HT-29 (cell line): Measurements from ENCODE around the gene RSPH6A. TPM values are rescaled to one million over a fixed set of nuclear protein-coding genes. Genes with fewer than 3 reads are reported as not detected.

ENCODE experiments used
- DNase-seq: peaks from one replicate; pipeline ENCODE4 v3.0.0-alpha.2; 2015; ENCODE audit warnings: low spot score
- total RNA-seq: library from RNA; depleted of rRNA; stranded (reverse); fragments of >200 nt; shearing (Covaris generic); gene quantifications from 2 replicates; pipeline ENCODE4 v1.2.3, GENCODE V29; 2014

The RSPH6A gene
- total RNA-seq, 1 experiment from 2014 or later = not detected

GRCh38 chr19:45781214-45782161 is 33.6 kb downstream of the RSPH6A start:
- DNase-seq = peak; percentile 75

GRCh38 chr19:45780448-45781213 is 34.5 kb downstream of the RSPH6A start:
- no peak for DNase-seq

- DNase-seq = peak; percentile 50
Observed at GRCh38 chr19:45780146-45780447, 35.0 kb downstream of the RSPH6A start.

GRCh38 chr19:45779231-45780145 is 35.6 kb downstream of the RSPH6A start:
- peak; percentile 99 for DNase-seq

DNA sequence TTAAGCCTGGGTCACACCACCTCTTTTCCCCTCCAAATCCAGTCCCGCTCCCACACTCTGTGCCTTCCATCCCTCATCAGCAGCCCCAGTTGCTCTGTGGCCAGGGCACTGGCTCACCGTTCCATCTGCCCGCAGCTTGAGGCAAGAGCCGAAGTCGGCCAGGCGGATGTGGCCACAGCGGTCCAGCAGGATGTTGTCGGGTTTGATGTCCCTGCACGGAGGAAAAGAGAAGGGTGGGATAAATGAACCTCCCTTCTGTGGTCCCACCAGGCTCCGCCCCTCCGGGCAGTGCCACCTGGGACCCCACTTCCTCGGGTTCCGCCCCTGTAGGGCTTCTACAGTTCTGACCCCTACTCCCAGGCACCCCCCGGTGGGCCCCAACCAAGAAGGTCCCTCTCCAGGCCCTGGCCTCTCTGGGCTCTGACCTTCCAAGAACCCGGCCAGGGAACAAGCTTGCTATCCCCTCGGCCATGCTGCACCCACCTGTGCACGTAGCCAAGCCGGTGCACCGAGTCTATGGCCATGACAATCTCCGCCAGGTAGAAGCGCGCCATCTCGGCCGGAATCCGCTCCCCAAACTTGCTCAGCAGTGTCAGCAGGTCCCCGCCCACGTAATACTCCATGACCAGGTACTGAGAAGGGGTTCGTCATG is 37.0 kb downstream of the RSPH6A start:
- no peak for DNase-seq

- no peak for DNase-seq
Observed at GRCh38 chr19:45777395-45777961, 37.6 kb downstream of the RSPH6A start.

DNA sequence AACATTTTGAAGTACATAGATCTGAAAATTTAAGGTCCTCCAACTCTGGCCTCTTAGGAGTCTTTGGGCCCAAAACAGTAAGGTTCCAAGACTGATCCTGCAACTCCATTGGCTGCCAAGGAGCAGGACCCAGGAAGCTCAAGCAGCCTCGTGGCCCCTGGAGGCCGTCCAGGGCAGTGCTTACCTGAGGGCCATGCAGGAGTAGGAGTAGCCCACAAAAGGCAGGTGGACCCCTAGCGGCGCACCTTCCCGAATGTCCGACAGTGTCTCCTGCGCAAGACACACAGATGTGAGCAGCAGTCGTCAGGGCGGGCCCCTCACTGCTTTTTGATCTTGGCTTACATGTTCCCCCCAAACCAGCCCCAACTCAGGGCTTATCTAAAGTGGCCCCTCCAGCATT is 40.3 kb downstream of the RSPH6A start:
- DNase-seq = peak; percentile 52

DNA sequence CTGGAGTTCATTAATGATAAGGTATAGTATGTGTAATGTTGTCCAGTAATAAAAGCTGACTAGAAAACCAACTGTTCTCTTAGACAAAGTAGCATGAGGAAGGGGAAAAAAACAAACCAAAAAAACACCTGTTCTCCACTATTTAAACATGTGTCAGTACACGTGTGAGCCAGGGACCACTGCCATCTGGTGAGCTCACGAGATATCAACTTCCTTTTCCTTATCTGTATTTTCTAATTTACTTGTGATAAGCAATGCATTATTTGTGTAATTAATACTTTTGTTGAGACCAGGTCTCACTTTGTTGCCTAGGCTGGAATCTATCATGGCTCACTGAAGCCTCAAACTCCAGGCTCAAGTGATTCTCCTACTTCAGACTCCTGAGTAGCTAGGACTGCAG is 41.7 kb downstream of the RSPH6A start:
- no peak for DNase-seq

DNA sequence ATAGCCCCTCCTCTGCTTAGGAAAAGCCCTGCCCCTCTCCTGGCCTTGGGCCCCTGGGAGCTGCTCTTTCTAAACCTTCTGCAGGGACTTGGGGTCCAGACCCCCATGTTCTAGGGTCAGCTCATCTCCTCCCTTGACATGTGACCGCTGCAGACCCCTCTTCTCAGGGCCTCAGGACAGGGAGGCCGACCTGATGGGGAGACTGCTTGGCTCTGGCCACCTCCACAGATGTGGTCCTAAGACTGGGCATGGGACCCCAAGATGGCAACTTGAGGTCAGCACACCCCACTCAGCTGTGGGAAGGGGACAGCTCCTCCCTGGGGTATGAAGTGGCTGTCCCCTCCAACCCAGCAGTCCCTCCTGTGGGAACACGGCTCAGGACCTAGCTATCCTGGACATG is 42.2 kb downstream of the RSPH6A start:
- DNase-seq = no peak

GRCh38 chr19:45772130-45772840 is 42.8 kb downstream of the RSPH6A start:
- DNase-seq = no peak

DNA sequence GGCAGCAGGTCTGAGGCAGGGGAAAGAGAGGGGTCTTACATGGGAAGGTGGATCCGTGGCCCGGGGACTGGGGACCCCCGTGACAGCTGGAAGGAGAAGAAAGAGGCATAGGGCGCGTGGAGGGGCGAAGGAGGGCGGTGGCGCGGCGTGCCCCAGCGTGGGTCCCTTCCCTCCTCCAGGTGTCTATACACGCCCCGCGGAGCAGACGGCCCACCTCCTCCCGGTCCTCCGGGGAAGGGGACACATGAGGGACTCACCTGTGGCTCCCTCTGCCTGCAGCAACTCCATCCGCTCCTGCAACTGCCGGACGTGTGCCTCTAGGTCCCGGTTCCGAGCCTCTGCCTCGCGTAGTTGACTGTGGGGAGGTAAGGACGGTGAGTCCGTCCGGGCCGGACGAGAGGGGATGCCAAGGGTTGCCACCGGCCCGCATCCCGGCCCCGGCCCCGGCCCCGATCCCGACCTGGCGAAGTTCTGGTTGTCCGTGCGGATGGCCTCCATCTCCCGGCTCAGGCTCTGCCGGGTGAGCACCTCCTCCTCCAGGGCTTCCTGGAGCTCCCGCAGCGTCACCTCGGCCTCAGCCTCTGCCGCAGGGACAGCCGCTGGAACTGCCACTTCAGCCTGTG is 43.7 kb downstream of the RSPH6A start:
- no peak for DNase-seq

DNA sequence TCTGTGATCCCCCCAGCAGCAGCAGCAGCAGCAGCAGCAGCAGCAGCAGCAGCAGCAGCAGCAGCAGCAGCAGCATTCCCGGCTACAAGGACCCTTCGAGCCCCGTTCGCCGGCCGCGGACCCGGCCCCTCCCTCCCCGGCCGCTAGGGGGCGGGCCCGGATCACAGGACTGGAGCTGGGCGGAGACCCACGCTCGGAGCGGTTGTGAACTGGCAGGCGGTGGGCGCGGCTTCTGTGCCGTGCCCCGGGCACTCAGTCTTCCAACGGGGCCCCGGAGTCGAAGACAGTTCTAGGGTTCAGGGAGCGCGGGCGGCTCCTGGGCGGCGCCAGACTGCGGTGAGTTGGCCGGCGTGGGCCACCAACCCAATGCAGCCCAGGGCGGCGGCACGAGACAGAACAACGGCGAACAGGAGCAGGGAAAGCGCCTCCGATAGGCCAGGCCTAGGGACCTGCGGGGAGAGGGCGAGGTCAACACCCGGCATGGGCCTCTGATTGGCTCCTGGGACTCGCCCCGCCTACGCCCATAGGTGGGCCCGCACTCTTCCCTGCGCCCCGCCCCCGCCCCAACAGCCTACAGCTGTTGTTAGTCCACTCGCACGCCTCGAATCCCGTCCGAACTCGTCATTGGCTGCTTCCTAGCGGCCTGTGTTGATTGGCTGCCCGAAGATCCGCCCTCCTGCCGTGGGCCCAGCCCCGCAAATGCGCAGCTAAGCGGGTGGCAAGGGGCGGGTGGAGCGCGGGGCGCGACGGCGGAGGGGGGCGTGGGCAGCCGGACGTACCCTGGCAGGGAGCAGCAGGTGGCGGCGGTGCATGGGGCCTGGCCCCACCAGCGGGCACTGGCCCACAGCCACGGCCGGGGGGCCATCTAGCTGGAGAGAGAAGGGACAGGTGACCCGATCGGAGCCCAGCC is 44.7 kb downstream of the RSPH6A start:
- peak; percentile 99 for DNase-seq

DNA sequence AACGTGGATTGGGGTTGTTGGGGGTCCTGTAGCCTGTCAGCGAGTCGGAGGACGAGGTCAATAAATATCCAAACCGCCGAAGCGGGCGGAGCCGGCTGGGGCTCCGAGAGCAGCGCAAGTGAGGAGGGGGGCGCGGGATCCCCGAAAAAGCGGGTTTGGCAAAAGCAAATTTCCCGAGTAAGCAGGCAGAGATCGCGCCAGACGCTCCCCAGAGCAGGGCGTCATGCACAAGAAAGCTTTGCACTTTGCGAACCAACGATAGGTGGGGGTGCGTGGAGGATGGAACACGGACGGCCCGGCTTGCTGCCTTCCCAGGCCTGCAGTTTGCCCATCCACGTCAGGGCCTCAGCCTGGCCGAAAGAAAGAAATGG is 45.3 kb downstream of the RSPH6A start:
- peak; percentile 77 for DNase-seq

GRCh38 chr19:45768984-45769782 is 45.9 kb downstream of the RSPH6A start, which contains the start of gene SIX5:
SIX5 (minus strand) TSS chr19:45769252; CDS start chr19:45768844, 408 bp downstream.
- DNase-seq = peak; percentile 100

GRCh38 chr19:45768655-45768983 is 46.5 kb downstream of the RSPH6A start:
- no peak for DNase-seq

DNA sequence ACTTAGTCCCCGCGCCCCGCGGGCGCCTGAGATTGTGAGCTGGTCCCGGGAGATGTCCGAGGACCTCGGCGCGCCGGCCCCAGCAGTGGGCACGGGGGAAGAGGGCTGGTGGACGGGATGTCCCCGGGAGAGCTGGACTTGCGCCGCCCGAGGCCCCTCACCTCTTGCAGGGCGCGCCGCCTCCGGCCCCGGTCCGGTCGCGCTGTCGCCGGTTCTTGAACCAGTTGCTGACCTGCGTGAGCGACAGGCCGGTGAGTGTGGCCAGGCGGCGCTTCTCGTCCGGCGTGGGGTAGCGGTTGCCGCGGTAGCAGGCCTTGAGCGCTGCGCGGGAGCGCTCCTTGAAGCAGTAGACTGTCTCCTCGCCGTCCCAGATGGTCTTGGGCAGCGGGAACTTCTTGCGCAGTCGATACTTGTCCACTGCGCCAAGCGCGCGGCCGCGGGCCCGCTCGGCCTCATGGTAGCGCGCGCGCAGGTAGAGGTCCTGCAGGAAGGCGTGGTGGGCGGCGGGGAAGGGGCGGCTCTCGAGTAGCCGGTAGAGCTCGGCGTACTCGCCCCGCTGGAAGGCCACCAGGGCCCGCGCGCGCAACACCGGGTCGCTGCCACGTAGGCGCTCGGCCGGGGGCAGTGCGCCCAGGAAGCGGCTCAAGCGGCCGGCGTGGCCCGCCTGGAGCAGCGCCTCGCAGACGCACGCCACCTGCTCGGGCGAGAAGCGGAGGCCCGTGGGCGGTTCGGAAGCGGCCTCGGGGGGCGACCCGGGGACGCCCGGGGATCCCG is 47.0 kb downstream of the RSPH6A start:
- peak; percentile 85 for DNase-seq

- peak; percentile 66 for DNase-seq
Observed at GRCh38 chr19:45767410-45767880, 47.7 kb downstream of the RSPH6A start.
